Esophagus squamous epithelium (tissue), 4 donors: Measurements from ENCODE around the gene ESYT2.

Source experiments
- CTCF ChIP-seq, 6 experiments: fragments of 450-650 bp in 4 of 6; fragments of 200-600 bp in 2 of 6; sonication (generic) in 2 of 6; IDR thresholded peaks; one replicate each; pipeline ENCODE4 v1.5.1; 2016 to 2019; ENCODE audit warnings: antibody characterized with exemption in 6 of 6, mild to moderate bottlenecking in 4 of 6, moderate library complexity in 4 of 6
- POLR2A ChIP-seq, 4 donors: fragments of 450-650 bp; IDR thresholded peaks; one replicate each; pipeline ENCODE4 v1.6.1; 2017; ENCODE audit warnings: antibody characterized with exemption in 4 of 4, mild to moderate bottlenecking in 4 of 4, moderate library complexity in 3 of 4

- TF ChIP-seq CTCF (IDR thresholded peaks at IDR 0.05) (no peak), POLR2A (IDR thresholded peaks at IDR 0.05) (no peak)
Observed at GRCh38 chr7:158809596-158809995, 19.7 kb downstream of the ESYT2 start.
